ENCODE measurements around the gene PRR5. TPM values are rescaled to one million over a fixed set of nuclear protein-coding genes. Genes with fewer than 3 reads are reported as not detected.

PRR5 gene
- total RNA-seq, 4 donors from 2014 or later: 4.2 to 9.8 (median 7.1) TPM

GRCh38 chr22:44729391-44730021 is 27.5 kb downstream of the PRR5 start:
- H3K4me3 ChIP-seq: peak overlapping the region in 1 of 2 donors; percentile 18
- WGBS, 2 donors (ENCODE audit: low coverage in 1 of 2): 20 to 63% methylated on average over 1 to 11 of the region's 39 CpGs
- peaks cover 0 to 9% of the 10 kb centered on the region in 2 donors for H3K36me3 ChIP-seq
- H3K27me3 ChIP-seq: peaks cover 14% of the 10 kb centered on the region
- H3K9me3 ChIP-seq: no peaks in the 10 kb centered on the region
- H3K27ac ChIP-seq: peak overlapping the region in 3 of 4 donors; percentile 43 to 61 (median 53)
- H3K4me1 ChIP-seq: peaks cover 0 to 18% (median 2%) of the 10 kb centered on the region in 3 donors
- TF ChIP-seq CTCF (IDR thresholded peaks at IDR 0.05): no peak
- TF ChIP-seq EP300 (IDR thresholded peaks at IDR 0.05): no peak
- TF ChIP-seq POLR2AphosphoS5 (IDR thresholded peaks at IDR 0.05): peak; percentile 36
- TF ChIP-seq POLR2A (IDR thresholded peaks at IDR 0.05): no peak
- ATAC-seq: peak; percentile 82

GRCh38 chr22:44730022-44730393 is 28.0 kb downstream of the PRR5 start:
- no peak for ATAC-seq
- Histone ChIP-seq H3K9me3 (no peaks in the 10 kb centered on the region), H3K27ac (peak overlapping the region in 2 of 4 donors; percentile 53 to 61), H3K36me3 (peaks cover 0 to 5% of the 10 kb centered on the region in 2 donors), H3K4me1 (peaks cover 0 to 18% (median 2%) of the 10 kb centered on the region in 3 donors), H3K4me3 (peak overlapping the region in 1 of 2 donors; percentile 18), H3K27me3 (peaks cover 19% of the 10 kb centered on the region)
- WGBS, 2 donors (ENCODE audit: low coverage in 1 of 2): no CpG with 5 or more reads among the region's 14 CpGs
- TF ChIP-seq CTCF (IDR thresholded peaks at IDR 0.05) (no peak), EP300 (IDR thresholded peaks at IDR 0.05) (no peak), POLR2AphosphoS5 (IDR thresholded peaks at IDR 0.05) (no peak), POLR2A (IDR thresholded peaks at IDR 0.05) (no peak)

- TF ChIP-seq EP300 (IDR thresholded peaks at IDR 0.05): no peak
- no peak for TF ChIP-seq CTCF (IDR thresholded peaks at IDR 0.05)
- TF ChIP-seq POLR2AphosphoS5 (IDR thresholded peaks at IDR 0.05): no peak
- TF ChIP-seq POLR2A (IDR thresholded peaks at IDR 0.05): no peak
- WGBS, 2 donors (ENCODE audit: low coverage in 1 of 2): 60 to 86% methylated on average over 1 to 5 of the region's 19 CpGs
- Histone ChIP-seq H3K9me3 (no peaks in the 10 kb centered on the region), H3K27ac (no peak overlapping the region), H3K27me3 (peaks cover 26% of the 10 kb centered on the region), H3K36me3 (no peaks in the 10 kb centered on the region), H3K4me1 (peaks cover 0 to 20% (median 2%) of the 10 kb centered on the region in 3 donors), H3K4me3 (no peak overlapping the region)
- ATAC-seq: no peak
These were observed 28.7 kb downstream of the PRR5 start for GRCh38 chr22:44730490-44731356.

- TF ChIP-seq POLR2AphosphoS5 (IDR thresholded peaks at IDR 0.05) (no peak), EP300 (IDR thresholded peaks at IDR 0.05) (no peak), POLR2A (IDR thresholded peaks at IDR 0.05) (no peak), CTCF (IDR thresholded peaks at IDR 0.05) (no peak)
- peaks cover 34% of the 10 kb centered on the region for H3K27me3 ChIP-seq
- H3K4me3 ChIP-seq: no peak overlapping the region
- H3K36me3 ChIP-seq: no peaks in the 10 kb centered on the region
- no peaks in the 10 kb centered on the region for H3K9me3 ChIP-seq
- H3K4me1 ChIP-seq: peaks cover 0 to 28% (median 2%) of the 10 kb centered on the region in 3 donors
- ATAC-seq: no peak
- no peak overlapping the region for H3K27ac ChIP-seq
- no CpG with 5 or more reads among the region's 7 CpGs for WGBS, 2 donors (ENCODE audit: low coverage in 1 of 2)
These were observed 29.5 kb downstream of the PRR5 start for GRCh38 chr22:44731357-44731970.

Measured in gastroesophageal sphincter (tissue), 4 donors.